Suprapubic skin (tissue), 4 donors: Measurements from ENCODE around the gene FNDC1. TPM values are rescaled to one million over a fixed set of nuclear protein-coding genes. Genes with fewer than 3 reads are reported as not detected.

Experiments
- DNase-seq, 2 donors: peaks; one replicate each; pipeline ENCODE4 v3.0.0-alpha.2; 2019; ENCODE audit warnings: low spot score in 2 of 2
- H3K27ac ChIP-seq: fragments of 200-600 bp; sonication (generic); one replicate; pipeline ENCODE4 v1.5.1; 2019
- H3K27me3 ChIP-seq: fragments of 200-600 bp; sonication (generic); one replicate; pipeline ENCODE4 v1.5.1; 2019
- H3K36me3 ChIP-seq: fragments of 200-600 bp; sonication (generic); one replicate; pipeline ENCODE4 v1.5.1; 2019
- H3K4me1 ChIP-seq: fragments of 200-600 bp; sonication (generic); one replicate; pipeline ENCODE4 v1.5.1; 2019
- H3K4me3 ChIP-seq: fragments of 200-600 bp; sonication (generic); one replicate; pipeline ENCODE4 v1.5.1; 2019; ENCODE audit warnings: mild to moderate bottlenecking
- H3K9me3 ChIP-seq: fragments of 200-600 bp; sonication (generic); one replicate; pipeline ENCODE4 v1.5.1; 2019
- EP300 ChIP-seq: sonication (generic); formaldehyde crosslinking; IDR thresholded peaks from one replicate; pipeline ENCODE4 v1.6.1; 2017; ENCODE audit warnings: antibody characterized with exemption
- POLR2A ChIP-seq, 2 donors: fragments of 450-650 bp; IDR thresholded peaks; one replicate each; pipeline ENCODE4 v1.6.1; 2017; ENCODE audit warnings: antibody characterized with exemption in 2 of 2, mild to moderate bottlenecking in 2 of 2, moderate library complexity in 2 of 2
- POLR2AphosphoS5 ChIP-seq, 3 donors: sonication (generic); formaldehyde crosslinking; IDR thresholded peaks; one replicate each; pipeline ENCODE4 v1.6.1; 2017; ENCODE audit warnings: antibody characterized with exemption in 3 of 3
- WGBS: methylation state at CpG from one replicate; pipeline ENCODE4 v1.1.5; 2018; 5-methylcytosine and 5-hydroxymethylcytosine counted together
- total RNA-seq, 4 donors: library from RNA; depleted of rRNA; stranded (reverse); fragments of >200 nt; gene quantifications; one replicate each; pipeline ENCODE4 v1.1.0, GENCODE V29; 2016
- TF ChIP-seq, protein P1 (sequence below), 2 donors: fragments of 200-600 bp in 1 of 2; fragments of 450-650 bp in 1 of 2; sonication (generic) in 1 of 2; IDR thresholded peaks; one replicate each; pipeline ENCODE4 v1.5.1; 2016 to 2019; ENCODE audit warnings: antibody characterized with exemption in 2 of 2, mild to moderate bottlenecking in 1 of 2, moderate library complexity in 1 of 2

Gene FNDC1
- total RNA-seq, 4 donors from 2014 or later, result 0.13 to 0.89 (median 0.15) TPM; not detected in 1

DNA sequence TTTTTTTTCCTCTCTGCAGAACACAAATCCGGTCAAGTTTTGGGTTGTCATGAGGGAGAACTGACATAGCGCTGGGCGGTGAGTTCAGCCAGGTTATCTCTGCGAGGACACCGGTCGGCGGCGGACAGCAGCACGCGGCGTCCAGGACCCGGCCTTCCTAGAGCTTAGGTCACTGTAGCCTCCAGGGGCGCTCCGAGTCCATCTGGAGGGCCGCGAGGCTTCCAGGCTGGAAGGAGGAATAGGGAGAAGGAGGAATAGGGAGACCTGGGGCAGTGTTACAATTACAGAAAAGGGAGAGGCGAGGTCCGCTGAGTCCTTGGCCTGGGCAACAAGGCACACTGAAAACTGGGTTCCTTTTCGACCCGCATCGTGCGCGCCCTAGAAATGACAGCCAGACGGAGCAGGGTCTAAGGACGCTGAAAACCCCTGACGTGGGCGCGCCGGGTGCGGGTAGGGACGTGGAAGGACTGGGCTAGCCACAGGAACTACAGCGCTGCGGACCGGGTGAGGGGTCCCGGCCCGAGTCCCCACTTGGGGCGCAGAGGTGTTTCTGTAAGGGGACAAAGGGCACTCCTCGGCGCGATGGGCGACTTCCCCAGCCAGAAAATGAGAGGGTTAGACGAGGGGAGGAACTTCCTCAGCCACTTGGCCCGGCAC is 536 bp upstream of the FNDC1 start:
- H3K4me3 ChIP-seq, result peak overlapping the region; percentile 51
- H3K27me3 ChIP-seq, result peaks cover 72% of the 10 kb centered on the region
- H3K36me3 ChIP-seq, result no peaks in the 10 kb centered on the region
- H3K27ac ChIP-seq, result no peak overlapping the region
- no peaks in the 10 kb centered on the region for H3K9me3 ChIP-seq
- TF ChIP-seq, protein P1, sequence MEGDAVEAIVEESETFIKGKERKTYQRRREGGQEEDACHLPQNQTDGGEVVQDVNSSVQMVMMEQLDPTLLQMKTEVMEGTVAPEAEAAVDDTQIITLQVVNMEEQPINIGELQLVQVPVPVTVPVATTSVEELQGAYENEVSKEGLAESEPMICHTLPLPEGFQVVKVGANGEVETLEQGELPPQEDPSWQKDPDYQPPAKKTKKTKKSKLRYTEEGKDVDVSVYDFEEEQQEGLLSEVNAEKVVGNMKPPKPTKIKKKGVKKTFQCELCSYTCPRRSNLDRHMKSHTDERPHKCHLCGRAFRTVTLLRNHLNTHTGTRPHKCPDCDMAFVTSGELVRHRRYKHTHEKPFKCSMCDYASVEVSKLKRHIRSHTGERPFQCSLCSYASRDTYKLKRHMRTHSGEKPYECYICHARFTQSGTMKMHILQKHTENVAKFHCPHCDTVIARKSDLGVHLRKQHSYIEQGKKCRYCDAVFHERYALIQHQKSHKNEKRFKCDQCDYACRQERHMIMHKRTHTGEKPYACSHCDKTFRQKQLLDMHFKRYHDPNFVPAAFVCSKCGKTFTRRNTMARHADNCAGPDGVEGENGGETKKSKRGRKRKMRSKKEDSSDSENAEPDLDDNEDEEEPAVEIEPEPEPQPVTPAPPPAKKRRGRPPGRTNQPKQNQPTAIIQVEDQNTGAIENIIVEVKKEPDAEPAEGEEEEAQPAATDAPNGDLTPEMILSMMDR (IDR thresholded peaks at IDR 0.05), result no peak
- no peak for TF ChIP-seq POLR2AphosphoS5 (IDR thresholded peaks at IDR 0.05)
- no peak for TF ChIP-seq POLR2A (IDR thresholded peaks at IDR 0.05)
- no peak for TF ChIP-seq EP300
- WGBS, result 20% methylated on average over 37 of the region's 43 CpGs
- H3K4me1 ChIP-seq, result peaks cover 21% of the 10 kb centered on the region
- peak in 1 of 2 donors; percentile 65 for DNase-seq

GRCh38 chr6:159169557-159170332 is 545 bp downstream of the FNDC1 start:
- Histone ChIP-seq H3K4me3 (peak overlapping the region; percentile 51), H3K9me3 (no peaks in the 10 kb centered on the region), H3K27me3 (peaks cover 70% of the 10 kb centered on the region), H3K4me1 (peaks cover 24% of the 10 kb centered on the region), H3K36me3 (no peaks in the 10 kb centered on the region), H3K27ac (no peak overlapping the region)
- WGBS, result 0% methylated on average over 19 of the region's 87 CpGs
- TF ChIP-seq, protein P1 (IDR thresholded peaks at IDR 0.05), result no peak
- no peak for TF ChIP-seq POLR2AphosphoS5 (IDR thresholded peaks at IDR 0.05)
- TF ChIP-seq EP300, result no peak
- TF ChIP-seq POLR2A (IDR thresholded peaks at IDR 0.05), result no peak
- peak in 1 of 2 donors; percentile 65 for DNase-seq

DNA sequence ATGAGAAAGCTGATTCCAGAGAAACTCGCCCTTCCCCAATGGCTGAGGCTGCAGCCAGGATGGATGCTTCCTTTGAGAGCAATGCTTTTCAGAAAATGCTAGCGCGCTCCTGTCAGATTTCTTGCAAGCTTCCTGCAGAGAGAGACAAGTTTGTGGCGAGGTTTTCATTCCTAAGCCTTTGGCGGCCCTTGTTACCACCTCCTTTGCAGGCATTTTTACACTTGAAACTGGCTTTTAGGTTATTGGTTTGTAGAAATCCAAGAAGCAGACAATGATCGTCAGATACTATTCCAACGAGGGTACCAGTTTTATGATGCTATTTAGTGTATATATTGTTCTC is 1.1 kb downstream of the FNDC1 start:
- WGBS, result 4% methylated on average over 7 of the region's 7 CpGs
- H3K27me3 ChIP-seq, result peaks cover 67% of the 10 kb centered on the region
- H3K36me3 ChIP-seq, result no peaks in the 10 kb centered on the region
- peaks cover 24% of the 10 kb centered on the region for H3K4me1 ChIP-seq
- no peak overlapping the region for H3K27ac ChIP-seq
- peak overlapping the region; percentile 51 for H3K4me3 ChIP-seq
- H3K9me3 ChIP-seq, result no peaks in the 10 kb centered on the region
- TF ChIP-seq EP300 (no peak), POLR2AphosphoS5 (IDR thresholded peaks at IDR 0.05) (no peak)
- TF ChIP-seq, protein P1 (IDR thresholded peaks at IDR 0.05), result no peak
- no peak for DNase-seq

DNA sequence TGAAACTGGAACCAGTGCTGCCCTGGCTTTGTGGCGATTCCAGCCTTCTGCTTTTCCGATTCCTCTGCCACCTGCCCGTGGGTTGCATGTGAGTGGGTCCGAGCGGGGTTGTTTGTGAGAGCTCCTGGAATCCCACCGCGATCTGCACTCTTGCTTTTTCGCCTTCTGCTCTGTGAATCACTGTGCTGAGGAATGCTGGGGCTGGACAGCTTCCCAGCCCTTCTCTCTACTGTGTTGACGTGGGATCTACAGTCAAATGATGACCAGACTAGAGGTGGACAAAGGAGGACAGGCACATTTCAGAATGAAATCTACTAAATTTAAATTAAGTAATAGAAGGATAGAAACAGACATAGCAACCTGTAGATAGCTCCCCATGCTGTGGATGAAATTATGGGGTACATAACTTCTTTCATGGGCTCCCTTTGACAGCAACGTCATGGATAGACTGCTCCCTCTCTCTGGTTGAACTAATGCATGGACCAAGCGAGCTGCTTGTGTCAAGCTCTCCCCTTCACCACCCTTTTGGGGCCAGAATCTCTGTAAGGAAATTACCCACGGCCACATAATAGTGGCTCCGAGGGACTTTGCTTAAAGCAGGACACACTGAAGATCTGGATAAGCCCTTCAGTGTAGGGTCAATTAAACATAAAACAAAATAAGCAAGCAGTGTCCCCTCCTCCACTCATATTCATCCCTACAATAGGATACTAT is 2.0 kb downstream of the FNDC1 start:
- TF ChIP-seq EP300, result no peak
- no peak for TF ChIP-seq POLR2AphosphoS5 (IDR thresholded peaks at IDR 0.05)
- TF ChIP-seq, protein P1 (IDR thresholded peaks at IDR 0.05), result no peak
- TF ChIP-seq POLR2A (IDR thresholded peaks at IDR 0.05), result no peak
- no peaks in the 10 kb centered on the region for H3K9me3 ChIP-seq
- 36% methylated on average over 13 of the region's 13 CpGs for WGBS
- peaks cover 67% of the 10 kb centered on the region for H3K27me3 ChIP-seq
- H3K4me3 ChIP-seq, result no peak overlapping the region
- no peak for DNase-seq
- peaks cover 24% of the 10 kb centered on the region for H3K4me1 ChIP-seq
- no peaks in the 10 kb centered on the region for H3K36me3 ChIP-seq
- H3K27ac ChIP-seq, result no peak overlapping the region

- Histone ChIP-seq H3K36me3 (no peaks in the 10 kb centered on the region), H3K9me3 (no peaks in the 10 kb centered on the region), H3K4me1 (peaks cover 24% of the 10 kb centered on the region), H3K27ac (no peak overlapping the region), H3K27me3 (peaks cover 60% of the 10 kb centered on the region), H3K4me3 (no peak overlapping the region)
- WGBS, result 58% methylated on average over 1 of the region's 1 CpG
- TF ChIP-seq EP300 (no peak), POLR2A (IDR thresholded peaks at IDR 0.05) (no peak), POLR2AphosphoS5 (IDR thresholded peaks at IDR 0.05) (no peak)
- TF ChIP-seq, protein P1 (IDR thresholded peaks at IDR 0.05), result no peak
- no peak for DNase-seq
Observed at GRCh38 chr6:159172091-159172491, 2.9 kb downstream of the FNDC1 start.
